Cortex of kidney (tissue), 1 donor: ENCODE measurements around the gene HMCES.
"Not testable (repeated sequence)": the region's sequence is repeated elsewhere in the genome, so short reads cannot be mapped to it uniquely, and the experiment has no call there.

Experiments used
- DNase-seq: peaks from one replicate; lab custom pipeline; 2025; lab: John Stamatoyannopoulos, UW

HMCES gene, protein sequence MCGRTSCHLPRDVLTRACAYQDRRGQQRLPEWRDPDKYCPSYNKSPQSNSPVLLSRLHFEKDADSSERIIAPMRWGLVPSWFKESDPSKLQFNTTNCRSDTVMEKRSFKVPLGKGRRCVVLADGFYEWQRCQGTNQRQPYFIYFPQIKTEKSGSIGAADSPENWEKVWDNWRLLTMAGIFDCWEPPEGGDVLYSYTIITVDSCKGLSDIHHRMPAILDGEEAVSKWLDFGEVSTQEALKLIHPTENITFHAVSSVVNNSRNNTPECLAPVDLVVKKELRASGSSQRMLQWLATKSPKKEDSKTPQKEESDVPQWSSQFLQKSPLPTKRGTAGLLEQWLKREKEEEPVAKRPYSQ

DNA sequence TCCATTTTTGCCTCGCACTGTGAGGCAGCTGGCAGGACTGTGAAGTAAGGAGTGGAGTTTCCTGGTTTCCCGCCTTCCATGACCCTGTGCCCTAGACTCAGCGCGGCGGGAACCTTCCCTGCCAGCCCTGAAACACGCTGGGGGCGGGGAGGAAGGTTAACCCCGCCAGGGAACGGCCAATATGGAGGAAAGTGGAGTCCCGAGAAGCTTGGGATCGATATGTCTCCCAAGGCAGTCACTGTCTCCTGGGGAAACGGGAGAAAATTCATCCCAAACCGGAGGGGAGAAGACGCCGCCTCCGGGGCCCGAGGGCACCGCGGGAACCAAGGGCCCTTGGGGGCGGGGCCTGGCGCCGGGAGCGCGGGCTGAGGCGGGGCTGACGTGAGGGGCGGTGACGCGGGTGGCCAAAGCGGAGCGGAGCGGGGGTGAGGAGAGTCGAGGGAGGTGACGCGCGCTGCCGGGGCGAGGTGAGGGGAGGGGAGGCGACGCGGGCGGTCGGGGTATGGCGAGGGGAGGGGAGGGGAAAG lies at the start of gene HMCES:
Gene HMCES (plus strand): TSS at position 432 of the 527 bp plus-strand sequence. CDS start 863 bp downstream, outside the sequence.
- peak; percentile 96 for DNase-seq

DNA sequence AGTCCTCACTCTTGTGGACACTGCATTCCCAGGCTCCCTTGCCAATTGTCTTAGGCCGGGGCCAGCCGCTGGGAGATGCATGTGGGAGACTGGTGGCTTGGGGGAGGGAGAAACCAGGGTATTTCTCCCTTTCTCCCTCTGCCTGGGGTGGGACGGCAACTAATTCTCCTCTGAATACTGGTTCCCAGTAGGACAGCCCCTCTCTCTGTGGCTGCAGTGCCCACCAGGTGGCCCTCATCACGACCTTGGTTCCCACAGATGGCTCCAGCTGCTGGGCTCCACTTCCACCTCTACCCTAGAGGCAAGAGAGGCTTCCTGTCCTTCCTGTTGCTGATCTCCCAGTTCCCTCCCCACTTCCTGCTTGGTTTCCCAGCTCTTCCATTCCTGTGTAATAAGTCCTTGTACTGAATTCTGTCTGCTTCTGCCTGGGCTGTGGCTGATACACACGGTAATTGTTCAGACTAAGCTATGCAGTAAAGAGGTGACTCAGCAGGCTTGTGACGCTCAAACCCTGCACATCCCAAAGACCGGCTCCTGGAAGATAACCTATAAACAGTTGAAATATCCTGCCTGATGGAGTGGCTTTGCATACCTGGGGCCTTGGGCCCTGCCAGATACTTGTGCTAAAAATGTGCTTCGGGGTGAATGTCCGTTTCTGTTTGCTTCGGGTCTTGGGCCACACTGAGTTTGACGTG lies 49.6 kb upstream of the HMCES start:
- DNase-seq: no peak

DNA sequence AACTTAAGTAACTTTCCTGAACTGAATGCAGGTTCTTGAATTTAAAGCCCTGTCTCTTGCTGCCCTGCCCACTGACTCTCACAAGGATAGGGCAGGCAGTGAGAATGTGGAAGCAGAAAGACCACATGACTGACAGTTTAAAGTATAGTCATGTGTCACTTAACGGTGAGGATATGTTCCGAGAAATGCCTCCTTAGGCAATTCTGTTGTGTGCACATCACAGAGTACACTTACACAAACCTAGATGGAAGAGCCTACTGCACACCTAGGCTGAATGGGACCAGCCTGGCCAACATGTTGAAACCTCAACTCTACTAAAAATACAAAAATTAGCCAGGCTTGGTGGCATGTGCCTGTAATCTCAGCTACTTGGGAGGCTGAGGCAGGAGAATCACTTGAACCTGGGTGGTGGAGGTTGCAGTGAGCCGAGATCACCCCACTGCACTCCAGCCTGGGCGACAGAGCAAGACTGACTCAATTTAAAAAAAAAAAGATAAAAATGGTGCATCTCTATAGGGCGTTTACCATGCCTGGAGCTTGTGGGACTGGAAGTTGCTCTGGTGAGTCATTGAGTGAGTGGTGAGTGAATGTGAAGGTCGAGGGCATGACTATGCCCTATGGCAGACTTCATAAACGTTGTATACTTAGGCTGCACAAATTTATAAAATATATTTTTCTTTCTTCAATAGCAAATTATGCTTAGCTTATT lies 48.2 kb upstream of the HMCES start:
- DNase-seq: no peak

DNA sequence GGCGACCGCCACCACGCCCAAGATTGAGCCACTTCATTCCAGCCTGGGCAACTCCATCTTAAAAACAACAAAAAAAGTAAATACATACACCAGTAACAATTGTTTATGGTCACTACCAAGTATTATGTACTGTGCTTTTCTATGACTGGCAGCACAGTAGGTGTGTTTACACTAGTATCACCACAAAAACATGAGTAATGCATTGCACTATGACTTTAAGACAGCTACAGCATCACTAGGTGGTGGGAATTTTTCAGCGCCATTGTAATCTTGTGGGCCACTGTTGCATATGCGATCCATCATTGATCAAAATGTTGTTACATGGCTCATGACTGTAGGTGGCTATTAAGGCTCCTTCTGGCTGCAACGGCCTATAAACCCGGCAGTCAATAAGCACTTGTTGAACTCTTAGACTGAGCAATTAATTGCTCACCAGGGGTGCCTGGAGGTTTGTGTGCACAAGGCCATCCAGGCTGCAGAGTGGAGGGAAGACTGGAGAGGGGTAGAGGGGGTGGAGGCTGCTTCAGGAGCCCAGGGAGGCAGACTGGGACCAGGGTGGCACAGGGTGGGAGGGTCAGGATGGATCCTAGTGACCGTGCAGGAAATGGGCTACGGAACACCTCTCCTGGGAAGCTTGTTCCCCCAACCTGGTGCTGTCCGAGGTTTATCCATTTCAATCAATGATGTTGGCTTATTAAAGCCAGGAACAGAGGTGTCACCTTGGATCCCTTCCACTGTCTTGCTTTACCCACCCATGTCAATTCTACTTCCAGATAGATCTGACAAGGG lies 47.1 kb upstream of the HMCES start:
- DNase-seq: no peak

DNA sequence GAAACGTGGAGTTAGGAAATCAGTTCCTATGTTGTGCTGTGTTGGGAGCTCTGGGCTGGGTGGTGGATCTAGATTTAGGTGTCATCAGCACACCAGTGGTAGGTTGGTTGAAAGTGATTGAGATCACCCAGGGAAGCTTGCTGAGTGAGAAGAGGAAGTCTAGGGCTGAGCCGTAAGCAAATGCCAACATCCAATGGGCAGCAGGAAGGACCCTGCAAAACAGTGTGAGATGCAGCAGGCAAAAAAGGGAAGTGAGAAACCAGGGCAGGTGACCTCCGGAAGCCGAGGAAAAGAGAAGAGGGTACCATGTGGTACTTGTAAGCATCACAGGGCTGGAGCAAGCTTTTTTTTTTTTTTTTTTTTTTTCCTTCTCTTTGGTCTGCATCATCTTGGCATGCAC lies 45.1 kb upstream of the HMCES start:
- no peak for DNase-seq

DNA sequence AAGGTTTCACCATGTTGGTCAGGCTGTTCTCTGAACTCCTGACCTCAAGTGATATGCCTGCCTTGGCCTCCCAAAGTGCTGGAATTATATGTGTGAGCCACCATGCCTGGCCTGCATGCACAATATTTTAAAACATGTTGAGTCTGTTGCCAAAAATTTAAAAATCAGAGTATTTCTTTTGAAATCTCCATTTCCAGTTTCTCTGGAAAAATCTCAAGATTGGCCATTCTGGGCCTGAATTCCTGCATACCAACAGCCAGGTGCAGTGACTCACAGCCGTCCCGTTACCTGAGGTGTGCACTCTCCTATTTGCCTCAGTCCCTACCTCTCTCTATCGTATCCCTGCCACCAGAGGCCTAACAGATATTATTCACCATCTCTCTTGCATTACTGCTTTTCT lies 44.2 kb upstream of the HMCES start:
- no peak for DNase-seq

DNA sequence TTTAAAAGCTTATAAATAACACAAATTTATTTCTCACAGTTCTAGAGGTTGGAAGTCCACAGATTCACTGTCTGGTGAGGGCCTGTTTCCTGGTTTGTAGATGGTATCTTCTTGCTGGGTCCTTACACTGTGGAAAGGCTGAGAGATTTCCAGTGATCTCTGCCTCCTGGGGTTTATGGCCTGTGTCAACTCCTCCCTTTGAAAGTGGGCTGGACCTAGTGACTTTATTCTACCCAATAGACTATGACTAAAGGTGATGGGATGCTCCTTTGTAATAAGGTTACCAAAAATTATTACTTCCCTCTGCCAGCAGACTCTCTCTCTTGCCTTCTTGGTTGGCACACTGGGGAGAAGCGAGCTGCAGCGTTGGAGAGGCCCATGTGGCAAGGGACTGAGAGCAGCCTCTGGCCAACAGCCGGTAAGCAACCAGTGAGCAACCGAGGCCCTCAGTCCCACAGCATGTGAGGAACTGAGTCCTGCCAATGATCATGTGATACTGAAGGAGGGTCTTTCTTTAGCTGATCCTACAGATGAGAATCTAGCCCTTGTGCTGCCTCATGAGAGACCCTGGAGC lies 43.2 kb upstream of the HMCES start:
- DNase-seq: no peak

DNA sequence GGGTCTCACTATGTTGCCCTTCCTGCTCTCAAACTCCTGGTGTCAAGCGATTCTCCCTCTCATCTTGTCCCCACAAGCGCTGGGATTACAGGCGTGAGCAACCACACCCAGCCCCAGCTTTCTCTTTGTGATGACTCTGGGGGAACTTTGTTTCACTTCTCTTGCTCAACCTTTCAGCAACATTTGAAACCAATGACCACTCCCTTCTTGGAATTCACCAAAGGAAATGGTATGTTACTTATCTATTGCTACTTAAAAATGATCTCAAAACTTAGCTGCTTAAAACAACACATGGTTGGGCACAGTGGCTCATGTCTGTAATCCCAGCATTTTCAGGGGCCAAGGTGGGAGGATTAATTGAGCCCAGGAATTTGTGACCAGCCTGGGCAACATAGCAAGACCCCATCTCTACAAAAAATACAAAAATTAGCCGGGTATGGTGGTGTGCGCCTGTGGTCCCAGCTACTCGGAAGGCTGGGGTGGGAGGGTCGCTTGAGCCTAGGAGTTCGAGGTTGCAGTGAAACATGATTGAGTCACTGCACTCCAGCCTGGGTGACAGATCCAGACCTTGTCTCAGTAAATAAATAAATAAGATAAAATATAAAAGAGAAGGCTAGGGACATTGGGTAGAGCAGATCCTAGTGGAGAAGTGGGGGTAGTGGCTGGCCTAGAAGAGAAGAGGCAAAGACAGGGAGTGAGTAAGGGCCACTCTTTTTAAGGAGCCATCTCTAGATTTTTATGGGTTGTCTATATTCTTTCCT lies 39.5 kb upstream of the HMCES start:
- no peak for DNase-seq

DNA sequence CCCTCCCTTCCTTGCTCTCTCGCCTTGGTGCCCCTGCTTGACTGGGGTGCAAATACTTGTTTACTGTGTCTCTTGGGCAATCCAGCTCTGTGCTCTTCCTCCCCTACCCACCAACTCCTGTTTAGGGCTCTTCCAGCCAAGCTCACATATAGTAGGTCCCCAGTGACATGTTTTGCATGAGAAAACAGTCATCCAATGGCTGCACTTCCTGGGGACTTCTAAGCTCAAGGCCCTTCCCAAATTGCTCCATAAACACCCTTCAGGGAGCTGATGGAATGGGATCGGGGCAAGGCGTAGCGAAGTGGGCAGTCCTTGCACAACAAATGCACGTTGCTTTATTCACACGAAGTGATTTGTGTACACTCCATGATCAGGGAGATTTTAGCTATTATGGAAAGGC lies 38.7 kb upstream of the HMCES start:
- no peak for DNase-seq

DNA sequence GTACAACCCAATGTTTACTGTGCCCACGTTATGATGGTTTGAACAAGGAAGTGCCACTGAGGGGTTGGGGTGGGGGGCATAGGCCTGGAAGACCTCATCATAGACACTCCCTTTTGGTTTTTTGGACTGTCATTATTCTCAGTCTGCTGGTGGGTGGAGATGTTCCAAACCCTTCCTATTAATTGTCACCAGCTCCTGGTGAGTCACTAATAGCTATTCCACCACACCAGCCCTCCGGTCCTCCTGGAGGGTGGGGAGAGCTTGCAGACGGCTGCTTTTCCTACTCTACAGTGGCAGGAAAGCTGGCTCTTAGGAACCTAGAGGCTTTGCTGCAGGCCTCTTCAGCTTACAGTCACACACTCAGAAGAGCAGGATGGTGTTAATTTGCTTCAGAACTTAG lies 38.2 kb upstream of the HMCES start:
- DNase-seq: no peak

DNA sequence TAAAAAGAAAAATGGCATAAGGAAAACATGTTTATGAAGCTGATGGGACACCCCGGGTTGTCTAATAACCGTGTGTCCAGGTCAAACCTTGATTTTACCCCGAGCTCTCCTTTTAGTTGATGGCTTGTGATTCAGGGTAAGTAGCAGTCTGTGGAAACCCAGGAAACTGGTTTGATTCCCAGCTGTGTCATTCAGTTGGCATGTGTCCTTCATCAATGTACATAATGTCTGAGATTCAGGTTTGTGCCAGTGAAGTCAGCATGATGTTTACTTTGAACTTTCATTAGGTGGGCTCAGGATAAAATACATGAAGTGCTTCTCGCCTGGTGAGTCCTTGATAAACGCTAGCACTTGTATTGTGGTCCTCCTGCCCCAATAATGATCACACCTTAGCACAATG lies 33.5 kb upstream of the HMCES start:
- no peak for DNase-seq

DNA sequence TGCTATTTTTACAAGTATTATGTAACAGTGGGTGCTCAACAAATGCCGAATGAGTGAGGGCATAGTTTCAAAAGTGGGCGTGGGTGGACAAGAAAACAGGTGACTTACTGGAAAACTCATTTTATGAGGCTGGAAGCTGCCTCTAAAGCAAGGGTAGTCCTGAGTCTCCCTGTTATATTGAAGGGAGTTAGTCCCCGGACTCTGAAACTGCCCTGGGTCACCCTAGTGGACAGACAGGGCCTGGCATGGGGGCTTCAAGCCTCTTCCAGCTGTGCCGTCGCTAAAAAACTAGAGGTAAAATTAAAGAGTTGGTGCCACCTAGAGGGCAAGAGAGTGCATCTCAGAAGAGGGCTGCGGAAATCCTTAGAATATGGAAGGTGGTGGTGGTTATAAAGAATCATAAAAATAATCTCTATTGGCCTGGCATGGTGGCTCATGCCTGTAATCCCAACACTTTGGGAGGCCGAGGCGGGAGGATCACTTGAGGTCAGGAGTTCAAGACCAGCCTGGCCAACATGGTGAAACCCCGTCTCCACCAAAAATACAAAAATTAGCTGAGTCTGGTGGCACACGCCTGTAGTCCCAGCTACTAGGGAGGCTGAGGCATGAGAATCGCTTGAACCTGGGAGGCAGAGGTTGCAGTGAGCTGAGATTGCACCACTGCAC lies 32.9 kb upstream of the HMCES start:
- DNase-seq: not testable (repeated sequence)

DNA sequence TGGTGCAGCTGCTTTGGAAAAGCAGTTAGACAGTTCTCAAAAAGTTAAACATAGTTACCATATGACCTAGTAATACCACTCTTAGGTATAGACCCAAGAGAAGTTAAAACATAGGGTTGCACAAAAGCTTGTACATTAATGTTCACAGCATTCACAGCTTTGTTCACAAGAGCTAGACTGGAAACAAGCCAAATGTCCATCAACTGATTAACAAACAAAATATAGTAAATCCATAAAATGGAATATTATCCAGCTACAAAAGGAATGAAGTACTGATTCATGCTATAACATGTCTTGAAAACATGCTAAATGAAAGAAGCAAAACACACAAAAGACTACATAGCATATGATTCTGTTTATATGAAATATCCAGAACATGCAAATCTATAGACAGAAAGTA lies 32.0 kb upstream of the HMCES start:
- no peak for DNase-seq

DNA sequence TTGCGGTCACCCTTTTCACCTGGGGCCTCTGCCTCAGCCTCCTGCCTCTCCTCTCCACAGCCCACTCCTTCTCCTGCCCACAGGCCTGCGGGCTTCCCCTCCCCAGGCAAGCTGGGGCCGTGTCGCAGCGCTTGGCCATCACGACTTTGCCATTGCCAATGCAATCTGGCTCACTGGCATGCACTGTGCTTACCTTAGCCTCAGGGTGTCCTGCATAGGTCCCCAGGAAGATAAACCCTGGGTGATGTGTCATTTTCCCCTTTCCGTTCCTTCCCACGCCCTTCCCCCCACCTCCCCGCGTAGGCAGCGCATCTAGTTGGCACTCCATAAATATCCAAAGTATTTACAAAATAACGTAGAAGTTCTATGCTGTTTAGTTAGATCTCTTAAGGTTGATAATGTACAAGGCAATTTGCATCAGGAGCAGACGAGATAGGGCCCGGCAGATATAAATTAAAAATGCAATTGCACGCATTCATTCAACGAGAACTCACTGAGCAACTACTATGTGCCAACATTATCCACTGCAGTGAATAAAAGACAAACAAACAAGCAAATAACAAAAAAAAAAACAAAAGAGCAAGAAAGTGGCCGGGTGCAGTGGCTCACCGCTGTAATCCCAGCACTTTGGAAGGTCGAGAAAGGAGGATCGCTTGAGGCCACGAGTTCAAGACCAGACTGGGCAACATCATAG lies 30.2 kb upstream of the HMCES start:
- no peak for DNase-seq

DNA sequence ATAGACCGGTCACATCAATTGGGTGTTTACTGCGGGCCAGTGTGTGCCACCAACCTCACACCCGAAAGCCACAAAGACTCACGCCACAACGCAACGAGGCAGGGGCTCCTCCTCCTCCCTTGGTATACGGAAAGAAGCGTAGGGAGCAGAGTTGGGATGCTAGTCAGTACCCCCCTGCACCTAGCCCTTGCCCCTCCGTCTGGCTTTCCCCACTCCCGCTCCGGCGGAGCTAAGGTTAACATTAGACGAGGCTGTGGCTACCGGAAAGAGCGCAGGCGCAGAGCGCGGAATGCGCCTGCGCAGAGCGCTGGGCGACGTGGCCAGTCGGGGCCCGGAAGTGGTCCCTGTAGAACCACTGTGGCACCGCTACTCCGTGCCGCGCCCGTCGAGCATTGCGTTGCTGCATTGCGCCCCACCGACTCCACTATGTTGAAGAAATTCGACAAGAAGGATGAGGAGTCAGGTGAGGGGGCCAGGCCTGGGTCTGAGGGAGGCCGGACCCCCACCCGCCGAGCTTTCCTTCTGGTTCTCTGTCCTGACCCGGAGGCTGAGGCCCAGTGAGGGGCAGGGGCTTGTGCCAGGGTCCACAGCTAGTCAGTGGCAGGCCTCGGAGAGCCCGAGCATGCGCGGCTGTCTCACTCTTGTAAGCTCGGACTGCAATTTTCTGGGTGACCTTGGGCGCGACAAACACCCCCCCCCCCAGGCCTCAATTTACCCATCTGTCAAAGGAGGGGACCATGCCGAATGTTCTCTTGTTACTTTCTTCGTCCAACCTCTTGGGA lies 29.2 kb upstream of the HMCES start, which contains the start of gene COPG1:
Gene COPG1 (plus strand): TSS at position 323 of the 782 bp plus-strand sequence. CDS start 104 bp downstream, at position 427.
- DNase-seq: peak; percentile 12

DNA sequence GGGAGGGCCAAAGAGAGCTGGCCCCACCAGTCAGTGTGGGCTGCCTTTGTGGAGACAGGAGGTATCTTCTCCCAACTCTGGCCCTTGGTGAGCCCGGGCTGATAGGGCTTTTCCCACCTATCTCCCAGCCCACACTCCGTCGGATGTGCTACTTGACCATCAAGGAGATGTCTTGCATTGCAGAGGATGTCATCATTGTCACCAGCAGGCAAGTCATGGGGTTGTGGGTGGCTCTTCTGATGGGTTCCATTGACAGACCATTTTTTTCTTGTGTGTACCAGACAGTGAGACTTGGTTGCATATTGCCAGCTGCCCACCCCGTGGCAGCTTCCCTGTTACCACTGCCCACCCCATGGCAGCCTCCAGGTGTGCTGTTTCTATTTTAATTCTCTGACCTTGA lies 25.9 kb upstream of the HMCES start:
- no peak for DNase-seq

DNA sequence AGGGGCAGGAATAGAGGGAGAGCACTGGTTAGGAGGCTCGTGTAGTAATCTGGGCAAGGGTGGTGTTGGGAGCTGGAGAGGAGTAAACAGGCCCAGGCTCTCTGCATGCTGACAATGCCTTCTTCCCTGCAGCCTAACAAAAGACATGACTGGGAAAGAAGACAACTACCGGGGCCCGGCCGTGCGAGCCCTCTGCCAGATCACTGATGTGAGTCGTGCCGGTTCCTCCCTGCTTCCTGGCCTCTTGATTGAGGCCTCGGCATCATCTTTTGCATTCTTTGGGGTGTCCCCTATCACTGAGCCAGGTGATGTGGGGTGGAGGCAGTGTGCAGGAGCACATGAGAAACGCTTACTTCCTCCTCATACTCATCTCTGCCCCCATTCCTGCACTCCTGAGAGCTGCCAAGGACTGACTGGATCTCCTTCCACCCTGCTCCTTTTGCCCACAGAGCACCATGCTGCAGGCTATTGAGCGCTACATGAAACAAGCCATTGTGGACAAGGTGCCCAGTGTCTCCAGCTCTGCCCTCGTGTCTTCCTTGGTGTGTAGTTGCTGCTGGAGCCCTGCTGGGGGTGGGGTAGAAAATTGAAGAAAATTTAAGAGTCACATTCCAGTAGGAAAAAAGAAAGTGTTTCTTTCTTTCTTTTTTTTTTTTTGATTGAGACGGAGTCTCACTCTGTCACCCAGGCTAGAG lies 24.0 kb upstream of the HMCES start:
- DNase-seq: no peak

DNA sequence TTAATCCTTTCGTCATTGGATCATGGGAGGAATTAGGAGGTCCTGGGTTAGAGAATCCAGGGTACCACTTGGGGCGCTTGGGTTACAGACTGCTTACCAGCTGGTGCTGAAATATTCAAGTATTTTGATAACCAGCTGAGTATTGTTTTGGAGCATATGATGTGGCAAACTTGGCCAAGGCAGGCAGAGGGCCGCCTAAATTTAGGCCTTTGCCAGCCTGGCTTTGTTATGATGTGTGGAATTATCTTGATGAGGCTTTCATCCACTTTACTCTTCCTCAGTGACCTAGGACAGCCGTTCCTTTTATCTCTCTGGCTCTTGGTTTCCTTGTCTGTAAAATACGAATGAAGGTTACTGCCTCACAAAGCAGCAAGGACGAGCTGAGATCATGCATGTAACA lies 22.4 kb upstream of the HMCES start:
- DNase-seq: no peak
